Testis (tissue), 3 donors: ENCODE measurements around the gene OST4. TPM values are rescaled to one million over a fixed set of nuclear protein-coding genes. Genes with fewer than 3 reads are reported as not detected.

ENCODE experiments used
- DNase-seq: peaks from one replicate; pipeline ENCODE4 v3.0.0-alpha.2; 2019
- H3K27ac ChIP-seq, 2 donors: fragments of 200-600 bp; sonication (generic); one replicate each; pipeline ENCODE4 v1.5.1; 2019
- H3K27me3 ChIP-seq: fragments of 200-600 bp; sonication (generic); one replicate; pipeline ENCODE4 v1.5.1; 2019
- H3K36me3 ChIP-seq: fragments of 200-600 bp; sonication (generic); one replicate; pipeline ENCODE4 v1.5.1; 2017; ENCODE audit warnings: low read depth; ENCODE audit errors: missing control alignments
- H3K4me1 ChIP-seq: fragments of 200-600 bp; sonication (generic); one replicate; pipeline ENCODE4 v1.5.1; 2019
- H3K4me3 ChIP-seq, 2 donors: fragments of 200-600 bp; sonication (generic); one replicate each; pipeline ENCODE4 v1.5.1; 2017 to 2019
- H3K9me3 ChIP-seq: fragments of 200-600 bp; sonication (generic); one replicate; pipeline ENCODE4 v1.5.1; 2017
- POLR2A ChIP-seq: fragments of 450-650 bp; IDR thresholded peaks from one replicate; pipeline ENCODE4 v1.6.1; 2017; ENCODE audit warnings: antibody characterized with exemption, mild to moderate bottlenecking, moderate library complexity
- WGBS, 2 donors: methylation state at CpG; one replicate each; pipeline ENCODE4 v1.1.5; 2018; 5-methylcytosine and 5-hydroxymethylcytosine counted together
- intact Hi-C: fragments of 100-400 bp; cut with DNase I; formaldehyde crosslinking; loops from one replicate; pipeline ENCODE4 v1.15.1; 2023; ENCODE audit warnings: low total_unique reads
- polyA plus RNA-seq: library from polyadenylated mRNA; stranded (reverse); fragments of 350-450 nt; fragmentation: Illumina TruSeq; extraction: RNeasy Lipid Tissue Mini Kit (QIAGEN cat#74804); gene quantifications from one replicate; pipeline ENCODE4 v1.2.3, GENCODE V29; 2014; ENCODE audit warnings: low read depth, low replicate concordance; ENCODE audit not compliant: insufficient read depth
- total RNA-seq, 2 donors: library from RNA; depleted of rRNA; stranded (reverse); fragments of >200 nt; gene quantifications; one replicate each; pipeline ENCODE4 v1.2.3, GENCODE V29; 2016
- TF ChIP-seq, protein P1 (sequence below), 3 experiments: fragments of 450-650 bp in 2 of 3; fragments of 200-600 bp in 1 of 3; sonication (generic) in 1 of 3; IDR thresholded peaks; one replicate each; pipeline ENCODE4 v1.5.1; 2016 to 2019; ENCODE audit warnings: antibody characterized with exemption in 3 of 3, mild to moderate bottlenecking in 2 of 3, moderate library complexity in 1 of 3

The OST4 gene
- total and polyA plus RNA-seq, 3 donors from 2014 or later: 220 to 297 (median 262) TPM

DNA sequence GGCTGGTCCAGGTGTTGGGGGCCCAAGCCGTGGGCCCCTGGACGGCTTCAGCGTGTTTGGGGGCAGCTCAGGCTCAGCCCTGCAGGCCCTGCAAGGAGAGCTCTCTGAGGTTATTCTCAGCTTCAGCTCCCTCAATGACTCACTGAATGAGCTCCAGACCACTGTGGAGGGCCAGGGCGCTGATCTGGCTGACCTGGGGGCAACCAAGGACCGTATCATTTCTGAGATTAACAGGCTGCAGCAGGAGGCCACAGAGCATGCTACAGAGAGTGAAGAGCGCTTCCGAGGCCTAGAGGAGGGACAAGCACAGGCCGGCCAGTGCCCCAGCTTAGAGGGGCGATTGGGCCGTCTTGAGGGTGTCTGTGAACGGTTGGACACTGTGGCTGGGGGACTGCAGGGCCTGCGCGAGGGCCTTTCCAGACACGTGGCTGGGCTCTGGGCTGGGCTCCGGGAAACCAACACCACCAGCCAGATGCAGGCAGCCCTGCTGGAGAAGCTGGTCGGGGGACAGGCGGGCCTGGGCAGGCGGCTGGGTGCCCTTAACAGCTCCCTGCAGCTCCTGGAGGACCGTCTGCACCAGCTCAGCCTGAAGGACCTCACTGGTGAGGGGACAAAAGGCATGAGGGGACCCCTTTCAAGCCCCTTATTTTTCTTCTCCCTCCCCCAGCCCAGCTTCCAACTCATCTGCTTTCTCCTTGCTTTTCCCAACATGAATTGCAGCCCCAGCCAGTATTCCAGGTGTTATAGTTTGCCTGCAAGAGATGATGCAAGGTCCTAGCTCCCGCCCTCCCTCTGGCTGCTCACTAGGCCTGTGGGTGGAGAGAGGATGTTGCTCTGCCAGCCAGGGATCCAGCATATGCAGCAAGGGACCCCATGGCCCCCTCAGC is 12.2 kb upstream of the OST4 start:
- Histone ChIP-seq H3K27me3 (no peaks in the 10 kb centered on the region), H3K4me1 (peaks cover 6% of the 10 kb centered on the region), H3K36me3 (no peaks in the 10 kb centered on the region), H3K4me3 (no peak overlapping the region), H3K27ac (no peak overlapping the region), H3K9me3 (no peaks in the 10 kb centered on the region)
- no peak for DNase-seq
- intact Hi-C loops: loop anchor here (10.0 kb wide), 1 partner anchor 131 kb away; the partner anchor contains the start of genes ATRAID, CAD and SLC5A6
- WGBS, 2 donors: 78 to 82% methylated on average over 14 to 20 of the region's 20 CpGs
- no peak for TF ChIP-seq POLR2A
- TF ChIP-seq, protein P1, sequence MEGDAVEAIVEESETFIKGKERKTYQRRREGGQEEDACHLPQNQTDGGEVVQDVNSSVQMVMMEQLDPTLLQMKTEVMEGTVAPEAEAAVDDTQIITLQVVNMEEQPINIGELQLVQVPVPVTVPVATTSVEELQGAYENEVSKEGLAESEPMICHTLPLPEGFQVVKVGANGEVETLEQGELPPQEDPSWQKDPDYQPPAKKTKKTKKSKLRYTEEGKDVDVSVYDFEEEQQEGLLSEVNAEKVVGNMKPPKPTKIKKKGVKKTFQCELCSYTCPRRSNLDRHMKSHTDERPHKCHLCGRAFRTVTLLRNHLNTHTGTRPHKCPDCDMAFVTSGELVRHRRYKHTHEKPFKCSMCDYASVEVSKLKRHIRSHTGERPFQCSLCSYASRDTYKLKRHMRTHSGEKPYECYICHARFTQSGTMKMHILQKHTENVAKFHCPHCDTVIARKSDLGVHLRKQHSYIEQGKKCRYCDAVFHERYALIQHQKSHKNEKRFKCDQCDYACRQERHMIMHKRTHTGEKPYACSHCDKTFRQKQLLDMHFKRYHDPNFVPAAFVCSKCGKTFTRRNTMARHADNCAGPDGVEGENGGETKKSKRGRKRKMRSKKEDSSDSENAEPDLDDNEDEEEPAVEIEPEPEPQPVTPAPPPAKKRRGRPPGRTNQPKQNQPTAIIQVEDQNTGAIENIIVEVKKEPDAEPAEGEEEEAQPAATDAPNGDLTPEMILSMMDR (IDR thresholded peaks at IDR 0.05): no peak

DNA sequence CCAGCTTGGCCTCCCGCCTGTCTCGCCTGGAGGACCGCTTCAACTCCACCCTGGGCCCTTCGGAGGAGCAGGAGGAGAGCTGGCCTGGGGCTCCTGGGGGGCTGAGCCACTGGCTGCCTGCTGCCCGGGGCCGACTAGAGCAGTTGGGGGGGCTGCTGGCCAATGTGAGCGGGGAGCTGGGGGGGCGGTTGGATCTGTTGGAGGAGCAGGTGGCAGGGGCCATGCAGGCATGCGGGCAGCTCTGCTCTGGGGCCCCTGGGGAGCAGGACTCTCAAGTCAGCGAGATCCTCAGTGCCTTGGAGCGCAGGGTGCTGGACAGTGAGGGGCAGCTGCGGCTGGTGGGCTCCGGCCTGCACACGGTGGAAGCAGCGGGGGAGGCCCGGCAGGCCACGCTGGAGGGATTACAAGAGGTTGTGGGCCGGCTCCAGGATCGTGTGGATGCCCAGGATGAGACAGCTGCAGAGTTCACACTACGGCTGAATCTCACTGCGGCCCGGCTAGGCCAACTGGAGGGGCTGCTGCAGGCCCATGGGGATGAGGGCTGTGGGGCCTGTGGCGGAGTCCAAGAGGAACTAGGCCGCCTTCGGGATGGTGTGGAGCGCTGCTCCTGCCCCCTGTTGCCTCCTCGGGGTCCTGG is 11.4 kb upstream of the OST4 start:
- intact Hi-C loops: loop anchor here (10.0 kb wide), 1 partner anchor 132 kb away; the partner anchor contains the start of genes ATRAID, CAD and SLC5A6
- no peak overlapping the region for H3K4me3 ChIP-seq
- DNase-seq: no peak
- WGBS, 2 donors: 81 to 91% methylated on average over 11 to 23 of the region's 27 CpGs
- H3K27me3 ChIP-seq: no peaks in the 10 kb centered on the region
- H3K36me3 ChIP-seq: no peaks in the 10 kb centered on the region
- TF ChIP-seq, protein P1 (IDR thresholded peaks at IDR 0.05): no peak
- TF ChIP-seq POLR2A: no peak
- no peak overlapping the region for H3K27ac ChIP-seq
- H3K9me3 ChIP-seq: no peaks in the 10 kb centered on the region
- peaks cover 10% of the 10 kb centered on the region for H3K4me1 ChIP-seq

DNA sequence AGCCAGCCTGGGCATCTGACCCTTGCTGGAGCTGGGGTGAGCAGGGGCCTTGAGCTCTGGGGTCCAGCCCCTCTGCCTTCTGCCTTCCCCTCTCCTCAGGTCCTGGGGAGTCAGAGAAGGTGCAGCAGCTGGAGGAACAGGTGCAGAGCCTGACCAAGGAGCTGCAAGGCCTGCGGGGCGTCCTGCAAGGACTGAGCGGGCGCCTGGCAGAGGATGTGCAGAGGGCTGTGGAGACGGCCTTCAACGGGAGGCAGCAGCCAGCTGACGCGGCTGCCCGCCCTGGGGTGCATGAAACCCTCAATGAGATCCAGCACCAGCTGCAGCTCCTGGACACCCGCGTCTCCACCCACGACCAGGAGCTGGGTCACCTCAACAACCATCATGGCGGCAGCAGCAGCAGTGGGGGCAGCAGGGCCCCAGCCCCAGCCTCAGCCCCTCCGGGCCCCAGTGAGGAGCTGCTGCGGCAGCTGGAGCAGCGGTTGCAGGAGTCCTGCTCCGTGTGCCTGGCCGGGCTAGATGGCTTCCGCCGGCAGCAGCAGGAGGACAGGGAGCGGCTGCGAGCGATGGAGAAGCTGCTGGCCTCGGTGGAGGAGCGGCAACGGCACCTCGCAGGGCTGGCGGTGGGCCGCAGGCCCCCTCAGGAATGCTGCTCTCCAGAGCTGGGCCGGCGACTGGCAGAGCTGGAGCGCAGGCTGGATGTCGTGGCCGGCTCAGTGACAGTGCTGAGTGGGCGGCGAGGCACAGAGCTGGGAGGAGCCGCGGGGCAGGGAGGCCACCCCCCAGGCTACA is 10.7 kb upstream of the OST4 start:
- intact Hi-C loops: loop anchor here (10.0 kb wide), 1 partner anchor 133 kb away; the partner anchor contains the start of genes ATRAID, CAD and SLC5A6
- no peaks in the 10 kb centered on the region for H3K27me3 ChIP-seq
- no peak overlapping the region for H3K4me3 ChIP-seq
- no peaks in the 10 kb centered on the region for H3K9me3 ChIP-seq
- peaks cover 13% of the 10 kb centered on the region for H3K4me1 ChIP-seq
- TF ChIP-seq, protein P1 (IDR thresholded peaks at IDR 0.05): no peak
- TF ChIP-seq POLR2A: no peak
- no peaks in the 10 kb centered on the region for H3K36me3 ChIP-seq
- WGBS, 2 donors: 82 to 85% methylated on average over 11 to 38 of the region's 38 CpGs
- no peak for DNase-seq
- H3K27ac ChIP-seq: peak overlapping the region in 1 of 2 donors; percentile 37

DNA sequence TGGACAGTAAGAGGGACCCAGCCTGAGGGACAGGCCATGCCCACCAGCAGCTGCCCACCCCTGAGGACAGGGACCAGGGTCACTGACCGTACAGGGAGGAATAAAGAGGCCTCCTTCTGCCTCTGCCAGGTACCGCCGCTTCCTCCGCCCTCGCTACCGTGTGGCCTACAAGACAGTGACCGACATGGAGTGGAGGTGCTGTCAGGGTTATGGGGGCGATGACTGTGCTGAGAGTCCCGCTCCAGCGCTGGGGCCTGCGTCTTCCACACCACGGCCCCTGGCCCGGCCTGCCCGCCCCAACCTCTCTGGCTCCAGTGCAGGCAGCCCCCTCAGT is 9.1 kb upstream of the OST4 start:
- 55 to 76% methylated on average over 9 to 14 of the region's 14 CpGs for WGBS, 2 donors
- no peaks in the 10 kb centered on the region for H3K36me3 ChIP-seq
- intact Hi-C loops: loop anchor here (10.0 kb wide), 1 partner anchor 134 kb away; the partner anchor contains the start of genes ATRAID, CAD and SLC5A6
- peak overlapping the region in 1 of 2 donors; percentile 68 for H3K4me3 ChIP-seq
- peaks cover 19% of the 10 kb centered on the region for H3K4me1 ChIP-seq
- no peaks in the 10 kb centered on the region for H3K9me3 ChIP-seq
- TF ChIP-seq, protein P1 (IDR thresholded peaks at IDR 0.05): no peak
- TF ChIP-seq POLR2A: no peak
- peak overlapping the region; percentile 74 to 76 for H3K27ac ChIP-seq
- no peak for DNase-seq
- no peaks in the 10 kb centered on the region for H3K27me3 ChIP-seq
